Cardiac muscle cell (in vitro differentiated cells and primary cell): ENCODE results near the gene PRPF40B. TPM values are rescaled to one million over a fixed set of nuclear protein-coding genes. Genes with fewer than 3 reads are reported as not detected.

Source experiments
- DNase-seq, 2 donors: peaks; one replicate each; pipeline versions ENCODE4 v3.0.0 to v3.0.0-alpha.2; 2010 to 2017; ENCODE audit warnings: low read depth in 1 of 2, low spot score in 1 of 2
- H3K27ac ChIP-seq: fragments of 200-600 bp; sonication (generic); 2 replicates; pipeline ENCODE4 v1.5.1; 2016
- H3K27me3 ChIP-seq: fragments of 200-600 bp; sonication (generic); 2 replicates; pipeline ENCODE4 v1.6.0; 2016; ENCODE audit warnings: control low read depth
- H3K36me3 ChIP-seq: fragments of 200-600 bp; sonication (generic); 2 replicates; pipeline ENCODE4 v1.5.1; 2016; ENCODE audit warnings: control low read depth
- H3K4me1 ChIP-seq: fragments of 200-600 bp; sonication (generic); 2 replicates; pipeline ENCODE4 v1.8.1; 2017; ENCODE audit warnings: low read depth, mild to moderate bottlenecking, mixed run types
- H3K4me3 ChIP-seq: fragments of 200-600 bp; sonication (generic); 2 replicates; pipeline ENCODE4 v1.5.1; 2016; ENCODE audit warnings: mild to moderate bottlenecking
- H3K9me3 ChIP-seq: fragments of 200-600 bp; sonication (generic); 2 replicates; pipeline ENCODE4 v1.5.1; 2017; ENCODE audit warnings: low read depth, mild to moderate bottlenecking, control low read depth
- CTCF ChIP-seq: IDR thresholded peaks from 2 replicates; pipeline ENCODE4 v1.5.1; 2012; ENCODE audit warnings: low read depth, mild to moderate bottlenecking, low read length
- polyA plus RNA-seq: library from polyadenylated mRNA; unstranded; fragments of >200 nt; fragmentation: Nextera tagmentation; extraction: Ambion mirVana; gene quantifications from 2 replicates; pipeline ENCODE4 v1.2.1, GENCODE V29; 2016
- total RNA-seq: library from RNA; depleted of rRNA; stranded (reverse); fragments of >200 nt; gene quantifications from 2 replicates; pipeline ENCODE4 v1.2.3, GENCODE V29; 2016

Gene PRPF40B
- total and polyA plus RNA-seq, 2 experiments from 2014 or later = 46.4 to 52.9 TPM

- no peak for DNase-seq
- Histone ChIP-seq H3K27ac (peak overlapping the region; percentile 93), H3K4me1 (peaks cover 20% of the 10 kb centered on the region), H3K27me3 (no peaks in the 10 kb centered on the region), H3K36me3 (no peaks in the 10 kb centered on the region), H3K9me3 (no peaks in the 10 kb centered on the region), H3K4me3 (no peak overlapping the region)
- TF ChIP-seq CTCF = no peak
Measured at GRCh38 chr12:49664591-49665239, 41.4 kb downstream of the PRPF40B start.

- no peaks in the 10 kb centered on the region for H3K9me3 ChIP-seq
- peaks cover 20% of the 10 kb centered on the region for H3K4me1 ChIP-seq
- no peak overlapping the region for H3K4me3 ChIP-seq
- H3K27me3 ChIP-seq = no peaks in the 10 kb centered on the region
- no peak for TF ChIP-seq CTCF
- H3K36me3 ChIP-seq = no peaks in the 10 kb centered on the region
- DNase-seq = peak in 1 of 2 donors; percentile 51
- no peak overlapping the region for H3K27ac ChIP-seq
Measured at GRCh38 chr12:49665384-49665783, 42.0 kb downstream of the PRPF40B start.

- H3K36me3 ChIP-seq = no peaks in the 10 kb centered on the region
- H3K27ac ChIP-seq = no peak overlapping the region
- H3K27me3 ChIP-seq = no peaks in the 10 kb centered on the region
- no peaks in the 10 kb centered on the region for H3K9me3 ChIP-seq
- no peak for DNase-seq
- peaks cover 24% of the 10 kb centered on the region for H3K4me1 ChIP-seq
- no peak for TF ChIP-seq CTCF
- no peak overlapping the region for H3K4me3 ChIP-seq
Measured at GRCh38 chr12:49666176-49666575, 42.8 kb downstream of the PRPF40B start.

- H3K27me3 ChIP-seq = no peaks in the 10 kb centered on the region
- peak in 1 of 2 donors; percentile 38 for DNase-seq
- H3K36me3 ChIP-seq = no peaks in the 10 kb centered on the region
- no peak for TF ChIP-seq CTCF
- peaks cover 31% of the 10 kb centered on the region for H3K4me1 ChIP-seq
- no peak overlapping the region for H3K27ac ChIP-seq
- H3K9me3 ChIP-seq = no peaks in the 10 kb centered on the region
- H3K4me3 ChIP-seq = no peak overlapping the region
Measured at GRCh38 chr12:49667325-49668090, 44.1 kb downstream of the PRPF40B start.

- DNase-seq = no peak
- no peak overlapping the region for H3K4me3 ChIP-seq
- no peak overlapping the region for H3K27ac ChIP-seq
- no peak for TF ChIP-seq CTCF
- no peaks in the 10 kb centered on the region for H3K36me3 ChIP-seq
- H3K4me1 ChIP-seq = peaks cover 39% of the 10 kb centered on the region
- no peaks in the 10 kb centered on the region for H3K9me3 ChIP-seq
- no peaks in the 10 kb centered on the region for H3K27me3 ChIP-seq
Measured at GRCh38 chr12:49669796-49670195, 46.4 kb downstream of the PRPF40B start.
